ENCODE data around the gene COQ8A.
"Not testable (repeated sequence)": the region's sequence is repeated elsewhere in the genome, so short reads cannot be mapped to it uniquely, and the experiment has no call there.

The COQ8A gene

GRCh38 chr1:226985839-226986463, 45.9 kb downstream of the COQ8A start:
- no peak for DNase-seq

GRCh38 chr1:226986496-226987178, 46.5 kb downstream of the COQ8A start:
- no peak for DNase-seq

- no peak for DNase-seq
Measured at GRCh38 chr1:226987179-226987536, 47.1 kb downstream of the COQ8A start.

GRCh38 chr1:226987623-226988333, 47.7 kb downstream of the COQ8A start:
- no peak for DNase-seq

GRCh38 chr1:226988334-226988666, 48.2 kb downstream of the COQ8A start:
- DNase-seq = no peak

- no peak for DNase-seq
Measured at GRCh38 chr1:226989085-226989920, 49.2 kb downstream of the COQ8A start.

GRCh38 chr1:226990133-226990716, 50.1 kb downstream of the COQ8A start:
- DNase-seq = peak; percentile 28 to 41

- DNase-seq = no peak
Measured at GRCh38 chr1:226991920-226992319, 51.8 kb downstream of the COQ8A start.

- no peak for DNase-seq
Measured at GRCh38 chr1:226993814-226994585, 53.9 kb downstream of the COQ8A start.

GRCh38 chr1:226994586-226995364, 54.7 kb downstream of the COQ8A start:
- DNase-seq = no peak

- DNase-seq = no peak
Measured at GRCh38 chr1:226995365-226996332, 55.6 kb downstream of the COQ8A start.

GRCh38 chr1:226999579-226999978, 59.5 kb downstream of the COQ8A start:
- not testable (repeated sequence) for DNase-seq

GRCh38 chr1:227002531-227003049, 62.5 kb downstream of the COQ8A start:
- DNase-seq = no peak

- no peak for DNase-seq
Measured at GRCh38 chr1:227003165-227003564, 63.1 kb downstream of the COQ8A start.

- DNase-seq = no peak
Measured at GRCh38 chr1:227004796-227005195, 64.7 kb downstream of the COQ8A start.

GRCh38 chr1:227006226-227006796, 66.2 kb downstream of the COQ8A start:
- DNase-seq = no peak

GRCh38 chr1:227009937-227010336, 69.8 kb downstream of the COQ8A start:
- no peak for DNase-seq

GRCh38 chr1:227010645-227011044, 70.6 kb downstream of the COQ8A start:
- DNase-seq = no peak

- no peak for DNase-seq
Measured at GRCh38 chr1:227016990-227017389, 76.9 kb downstream of the COQ8A start.
